Testis (tissue), 3 donors: ENCODE measurements around the gene ACTL10. TPM values are rescaled to one million over a fixed set of nuclear protein-coding genes. Genes with fewer than 3 reads are reported as not detected.

Experiments
- DNase-seq: peaks from one replicate; pipeline ENCODE4 v3.0.0-alpha.2; 2019
- H3K27ac ChIP-seq, 2 donors: fragments of 200-600 bp; sonication (generic); one replicate each; pipeline ENCODE4 v1.5.1; 2019
- H3K27me3 ChIP-seq: fragments of 200-600 bp; sonication (generic); one replicate; pipeline ENCODE4 v1.5.1; 2019
- H3K36me3 ChIP-seq: fragments of 200-600 bp; sonication (generic); one replicate; pipeline ENCODE4 v1.5.1; 2017; ENCODE audit warnings: low read depth; ENCODE audit errors: missing control alignments
- H3K4me1 ChIP-seq: fragments of 200-600 bp; sonication (generic); one replicate; pipeline ENCODE4 v1.5.1; 2019
- H3K4me3 ChIP-seq, 2 donors: fragments of 200-600 bp; sonication (generic); one replicate each; pipeline ENCODE4 v1.5.1; 2017 to 2019
- H3K9me3 ChIP-seq: fragments of 200-600 bp; sonication (generic); one replicate; pipeline ENCODE4 v1.5.1; 2017
- POLR2A ChIP-seq: fragments of 450-650 bp; IDR thresholded peaks from one replicate; pipeline ENCODE4 v1.6.1; 2017; ENCODE audit warnings: antibody characterized with exemption, mild to moderate bottlenecking, moderate library complexity
- WGBS, 2 donors: methylation state at CpG; one replicate each; pipeline ENCODE4 v1.1.5; 2018; 5-methylcytosine and 5-hydroxymethylcytosine counted together
- intact Hi-C: fragments of 100-400 bp; cut with DNase I; formaldehyde crosslinking; loops from one replicate; pipeline ENCODE4 v1.15.1; 2023; ENCODE audit warnings: low total_unique reads
- polyA plus RNA-seq: library from polyadenylated mRNA; stranded (reverse); fragments of 350-450 nt; fragmentation: Illumina TruSeq; extraction: RNeasy Lipid Tissue Mini Kit (QIAGEN cat#74804); gene quantifications from one replicate; pipeline ENCODE4 v1.2.3, GENCODE V29; 2014; ENCODE audit warnings: low read depth, low replicate concordance; ENCODE audit not compliant: insufficient read depth
- total RNA-seq, 2 donors: library from RNA; depleted of rRNA; stranded (reverse); fragments of >200 nt; gene quantifications; one replicate each; pipeline ENCODE4 v1.2.3, GENCODE V29; 2016
- TF ChIP-seq, protein P1 (sequence below), 3 experiments: fragments of 450-650 bp in 2 of 3; fragments of 200-600 bp in 1 of 3; sonication (generic) in 1 of 3; IDR thresholded peaks; one replicate each; pipeline ENCODE4 v1.5.1; 2016 to 2019; ENCODE audit warnings: antibody characterized with exemption in 3 of 3, mild to moderate bottlenecking in 2 of 3, moderate library complexity in 1 of 3

ACTL10 gene
- total and polyA plus RNA-seq, 3 donors from 2014 or later, result 26.6 to 62.1 (median 55.0) TPM

DNA sequence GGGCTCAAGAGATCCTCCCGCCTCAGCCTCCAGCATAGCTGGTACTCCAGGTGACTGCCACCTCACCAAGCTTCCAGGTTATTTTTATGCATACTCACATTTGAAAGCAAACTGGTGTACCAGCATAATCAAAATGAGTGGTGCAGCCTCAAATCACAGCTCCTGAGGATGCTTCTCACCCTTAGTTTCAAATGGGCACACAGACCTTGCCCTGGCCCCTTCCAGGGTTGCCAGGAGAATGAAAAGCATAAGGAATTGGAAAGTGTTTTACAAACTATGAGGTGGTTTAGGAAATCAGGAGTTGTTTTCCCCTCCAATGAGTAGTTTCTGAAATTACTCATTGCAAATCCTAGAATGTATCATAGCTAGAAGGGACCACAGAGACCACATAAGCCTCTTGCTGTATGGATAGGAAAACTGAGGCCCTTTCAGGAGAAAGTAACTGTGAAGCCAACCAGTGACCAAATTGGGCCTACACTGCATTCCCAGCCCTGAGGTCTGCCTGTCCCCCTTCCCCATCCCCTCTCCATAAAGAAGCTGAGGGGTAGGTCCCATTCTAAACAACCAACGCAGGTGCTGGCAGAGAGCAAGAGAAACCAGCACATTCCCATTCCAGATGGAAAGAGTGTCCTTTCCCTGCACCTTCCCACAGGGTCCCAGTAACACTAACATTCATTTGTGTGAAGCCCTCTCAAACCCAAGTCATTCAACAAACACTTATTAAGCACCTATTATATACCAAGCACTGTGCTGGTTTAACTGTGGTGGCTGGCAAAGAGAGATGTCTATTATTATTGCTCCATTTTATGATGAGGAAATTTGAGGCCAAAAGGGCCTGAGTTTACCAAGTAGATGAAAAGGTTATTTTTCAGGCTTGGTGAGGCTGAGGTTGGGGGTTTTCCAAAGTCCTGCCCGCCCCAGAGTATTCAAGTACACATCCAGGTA, 21.5 kb downstream of the ACTL10 start:
- no peak for TF ChIP-seq POLR2A
- TF ChIP-seq, protein P1, sequence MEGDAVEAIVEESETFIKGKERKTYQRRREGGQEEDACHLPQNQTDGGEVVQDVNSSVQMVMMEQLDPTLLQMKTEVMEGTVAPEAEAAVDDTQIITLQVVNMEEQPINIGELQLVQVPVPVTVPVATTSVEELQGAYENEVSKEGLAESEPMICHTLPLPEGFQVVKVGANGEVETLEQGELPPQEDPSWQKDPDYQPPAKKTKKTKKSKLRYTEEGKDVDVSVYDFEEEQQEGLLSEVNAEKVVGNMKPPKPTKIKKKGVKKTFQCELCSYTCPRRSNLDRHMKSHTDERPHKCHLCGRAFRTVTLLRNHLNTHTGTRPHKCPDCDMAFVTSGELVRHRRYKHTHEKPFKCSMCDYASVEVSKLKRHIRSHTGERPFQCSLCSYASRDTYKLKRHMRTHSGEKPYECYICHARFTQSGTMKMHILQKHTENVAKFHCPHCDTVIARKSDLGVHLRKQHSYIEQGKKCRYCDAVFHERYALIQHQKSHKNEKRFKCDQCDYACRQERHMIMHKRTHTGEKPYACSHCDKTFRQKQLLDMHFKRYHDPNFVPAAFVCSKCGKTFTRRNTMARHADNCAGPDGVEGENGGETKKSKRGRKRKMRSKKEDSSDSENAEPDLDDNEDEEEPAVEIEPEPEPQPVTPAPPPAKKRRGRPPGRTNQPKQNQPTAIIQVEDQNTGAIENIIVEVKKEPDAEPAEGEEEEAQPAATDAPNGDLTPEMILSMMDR (IDR thresholded peaks at IDR 0.05), result no peak
- 77 to 78% methylated on average over 3 of the region's 3 CpGs for WGBS, 2 donors
- no peak for DNase-seq
- Histone ChIP-seq H3K27ac (no peak overlapping the region), H3K4me1 (peaks cover 7% of the 10 kb centered on the region), H3K4me3 (no peak overlapping the region), H3K27me3 (no peaks in the 10 kb centered on the region), H3K9me3 (no peaks in the 10 kb centered on the region), H3K36me3 (no peaks in the 10 kb centered on the region)
- intact Hi-C loops, result no loop called here

DNA sequence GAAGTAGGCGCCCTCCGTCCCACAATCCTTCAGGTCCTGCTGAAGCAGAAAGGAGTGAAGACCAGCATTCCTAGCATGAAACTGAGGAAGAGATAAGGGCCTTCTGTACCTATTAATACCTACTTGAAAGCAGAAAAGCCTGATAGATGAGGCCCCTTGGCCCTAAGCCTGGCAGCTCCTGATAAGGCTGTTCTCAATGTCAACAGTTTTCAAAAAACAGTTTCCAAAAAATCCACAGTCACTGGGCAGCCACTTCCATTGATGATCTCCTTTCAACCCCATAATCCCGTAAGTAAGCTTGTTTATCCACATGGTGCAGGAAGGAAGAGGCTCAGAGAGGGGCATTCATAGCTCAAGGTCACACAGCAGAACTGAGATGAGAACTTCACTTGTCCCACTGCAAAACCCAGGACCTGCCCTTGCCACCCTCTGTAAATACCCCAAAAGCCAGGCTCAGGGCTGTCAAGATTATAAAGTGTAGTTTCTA, 22.2 kb downstream of the ACTL10 start:
- Histone ChIP-seq H3K4me1 (peaks cover 12% of the 10 kb centered on the region), H3K9me3 (no peaks in the 10 kb centered on the region), H3K27me3 (no peaks in the 10 kb centered on the region), H3K36me3 (no peaks in the 10 kb centered on the region), H3K27ac (no peak overlapping the region), H3K4me3 (no peak overlapping the region)
- DNase-seq, result no peak
- intact Hi-C loops, result no loop called here
- TF ChIP-seq, protein P1 (IDR thresholded peaks at IDR 0.05), result no peak
- TF ChIP-seq POLR2A, result no peak
- WGBS, 2 donors, result 75 to 79% methylated on average over 3 of the region's 3 CpGs

DNA sequence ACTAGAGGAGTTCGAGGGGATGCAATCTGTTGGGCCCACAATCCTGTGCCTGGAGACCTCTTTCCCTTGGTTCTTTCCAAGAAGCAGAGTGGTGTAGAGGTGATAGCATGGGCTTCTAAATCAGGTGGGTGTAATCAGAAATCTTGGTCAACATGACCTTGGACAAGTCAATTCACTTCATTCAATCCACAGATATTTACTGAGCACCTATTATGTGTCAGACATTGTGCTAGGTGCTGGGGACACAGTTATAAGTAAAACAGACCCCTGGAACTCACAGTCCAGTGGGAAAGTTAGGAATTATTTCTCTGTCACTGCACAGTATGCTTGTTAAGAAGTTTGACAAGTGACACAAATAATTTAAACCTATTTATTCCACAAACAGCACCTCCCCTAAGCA, 22.8 kb downstream of the ACTL10 start:
- 89 to 92% methylated on average over 1 of the region's 1 CpG for WGBS, 2 donors
- Histone ChIP-seq H3K27me3 (no peaks in the 10 kb centered on the region), H3K4me3 (no peak overlapping the region), H3K4me1 (peaks cover 15% of the 10 kb centered on the region), H3K36me3 (no peaks in the 10 kb centered on the region), H3K9me3 (no peaks in the 10 kb centered on the region), H3K27ac (no peak overlapping the region)
- intact Hi-C loops, result no loop called here
- TF ChIP-seq, protein P1 (IDR thresholded peaks at IDR 0.05), result no peak
- TF ChIP-seq POLR2A, result no peak
- DNase-seq, result no peak

DNA sequence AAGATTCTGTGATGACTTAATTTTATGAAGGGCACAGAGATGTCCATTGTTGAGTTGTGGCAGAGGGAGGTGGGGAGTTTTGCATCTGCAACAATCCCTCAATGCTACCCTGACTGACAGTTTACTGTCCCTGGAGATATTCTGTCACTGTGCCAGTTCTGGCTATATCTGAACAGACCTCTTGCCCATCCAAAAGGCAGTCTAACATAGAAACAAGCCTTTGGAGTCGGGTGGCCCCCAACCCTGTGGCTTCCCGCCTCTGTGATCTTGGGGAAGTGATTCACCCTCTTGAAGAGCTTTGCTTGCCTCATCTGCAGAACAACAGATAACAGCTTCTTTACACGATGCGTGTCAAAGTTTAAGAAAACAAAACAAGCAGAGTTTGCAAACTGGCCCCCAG, 23.2 kb downstream of the ACTL10 start:
- 33 to 63% methylated on average over 4 of the region's 4 CpGs for WGBS, 2 donors
- Histone ChIP-seq H3K27ac (no peak overlapping the region), H3K27me3 (no peaks in the 10 kb centered on the region), H3K9me3 (no peaks in the 10 kb centered on the region), H3K36me3 (no peaks in the 10 kb centered on the region), H3K4me3 (no peak overlapping the region), H3K4me1 (peaks cover 13% of the 10 kb centered on the region)
- no peak for DNase-seq
- TF ChIP-seq, protein P1 (IDR thresholded peaks at IDR 0.05), result no peak
- TF ChIP-seq POLR2A, result no peak
- intact Hi-C loops, result no loop called here
